GM12891 (cell line): ENCODE results near the gene RNF208.

Experiments used
- PAX5 ChIP-seq: IDR thresholded peaks from 2 replicates; pipeline ENCODE4 v1.6.1; 2011; ENCODE audit warnings: low read length, moderate library complexity, mild to moderate bottlenecking; ENCODE audit not compliant: insufficient read depth, severe bottlenecking
- POLR2A ChIP-seq: IDR thresholded peaks from 2 replicates; pipeline ENCODE4 v1.6.1; 2011; ENCODE audit warnings: low read depth, low read length, control low read depth
- POLR2AphosphoS5 ChIP-seq: IDR thresholded peaks from 2 replicates; pipeline ENCODE4 v1.6.1; 2011; ENCODE audit warnings: low read depth, low read length, control low read depth
- POU2F2 ChIP-seq: IDR thresholded peaks from 2 replicates; pipeline ENCODE4 v1.6.1; 2011; ENCODE audit warnings: low read depth, mild to moderate bottlenecking, control low read depth, low read length, moderate library complexity
- SPI1 ChIP-seq: IDR thresholded peaks from 2 replicates; pipeline ENCODE4 v1.6.1; 2011; ENCODE audit warnings: low read depth, low read length, control low read depth
- TAF1 ChIP-seq: IDR thresholded peaks from 2 replicates; pipeline ENCODE4 v1.6.1; 2011; ENCODE audit warnings: low read depth, low read length, control low read depth

- no peak for TF ChIP-seq POLR2A
- TF ChIP-seq POLR2AphosphoS5, result no peak
- no peak for TF ChIP-seq SPI1
- no peak for TF ChIP-seq TAF1
- no peak for TF ChIP-seq POU2F2
- TF ChIP-seq PAX5, result no peak
Measured at GRCh38 chr9:137217276-137218211, 4.5 kb downstream of the RNF208 start.
